Measurements from ENCODE around the gene ATG5. TPM values are rescaled to one million over a fixed set of nuclear protein-coding genes. Genes with fewer than 3 reads are reported as not detected.

The ATG5 gene
- polyA plus RNA-seq, 1 donor from 2014 or later, result 45.5 TPM

DNA sequence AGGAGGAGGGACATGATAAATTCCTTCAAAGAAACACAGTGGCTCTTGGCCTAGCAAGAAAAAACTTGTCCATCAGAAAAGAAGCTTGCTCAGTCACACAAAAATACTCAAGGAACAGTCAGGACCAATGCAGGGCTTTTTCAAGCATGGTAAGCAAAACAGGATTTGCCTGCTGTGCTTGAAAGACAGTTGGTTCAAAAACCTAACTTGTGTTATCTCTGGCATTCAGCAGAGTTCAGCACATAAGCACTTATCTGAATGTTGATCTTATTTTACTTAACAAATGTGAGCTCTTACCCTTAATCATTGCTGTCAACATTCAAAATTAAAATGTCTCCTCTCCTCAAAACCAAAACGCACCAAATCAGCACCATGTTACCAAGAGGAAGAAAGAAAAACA lies 38.3 kb downstream of the ATG5 start:
- Histone ChIP-seq H3K79me2 (replicated peaks; ENCODE audit: insufficient read depth, low read length) (no peaks in the 10 kb centered on the region), H3K27ac (ENCODE audit: low read length) (no peak overlapping the region)

DNA sequence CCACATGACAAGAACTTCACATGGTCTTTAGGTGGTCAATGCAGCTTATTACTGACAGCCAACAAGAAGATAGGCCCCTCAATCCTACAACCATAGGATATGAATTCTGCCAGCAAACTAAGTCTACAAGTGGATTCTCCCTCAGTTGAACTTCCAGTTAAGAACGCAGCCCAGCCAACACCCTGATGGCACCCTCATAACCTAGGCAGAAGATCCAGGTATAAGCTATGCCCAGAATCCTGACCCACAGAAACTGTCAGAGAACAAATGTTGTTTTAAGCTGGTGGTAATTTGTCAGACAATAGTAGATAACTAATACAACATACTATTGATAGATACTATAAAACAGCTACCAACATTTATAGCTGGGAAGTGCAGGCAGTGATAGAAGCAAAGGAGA lies 38.8 kb downstream of the ATG5 start:
- H3K27ac ChIP-seq (ENCODE audit: low read length), result no peak overlapping the region
- H3K27me3 ChIP-seq (ENCODE audit: insufficient read depth, low read depth, low read length), result no peaks in the 10 kb centered on the region
- H3K9me2 ChIP-seq (ENCODE audit: insufficient read depth, low read length), result no peaks in the 10 kb centered on the region
- no peak overlapping the region for H3K4me3 ChIP-seq (ENCODE audit: low read length)
- TF ChIP-seq RAD21 (conservative IDR thresholded peaks at IDR 0.05) (no peak), SMC3 (conservative IDR thresholded peaks at IDR 0.05; ENCODE audit: poor library complexity) (no peak), MXI1 (conservative IDR thresholded peaks at IDR 0.05; ENCODE audit: poor library complexity, severe bottlenecking) (no peak), EZH2 (IDR thresholded peaks at IDR 0.05; ENCODE audit: borderline replicate concordance, insufficient read depth, low read length, poor library complexity, severe bottlenecking) (no peak)
- H3K9ac ChIP-seq (ENCODE audit: low read length), result no peak overlapping the region
- peaks cover 5% of the 10 kb centered on the region for H3K36me3 ChIP-seq (ENCODE audit: insufficient read depth, low read length)
- H3K79me2 ChIP-seq (replicated peaks; ENCODE audit: insufficient read depth, low read length), result no peaks in the 10 kb centered on the region
- H3F3A ChIP-seq (ENCODE audit: insufficient read depth, low read length, poor library complexity, severe bottlenecking), result no peaks in the 10 kb centered on the region
- no peak overlapping the region for H2AFZ ChIP-seq (ENCODE audit: low read depth, low read length)
- no peaks in the 10 kb centered on the region for H3K9me3 ChIP-seq (ENCODE audit: low read length)
- no peaks in the 10 kb centered on the region for H4K20me1 ChIP-seq (ENCODE audit: insufficient read depth)
- no peak overlapping the region for H3K4me2 ChIP-seq (ENCODE audit: low read length)

More for the DNA sequence above, 38.3 kb downstream of the ATG5 start:
- Histone ChIP-seq H4K20me1 (ENCODE audit: insufficient read depth) (no peaks in the 10 kb centered on the region), H3K27me3 (ENCODE audit: insufficient read depth, low read depth, low read length) (no peaks in the 10 kb centered on the region), H3K9me3 (ENCODE audit: low read length) (no peaks in the 10 kb centered on the region), H3K4me2 (ENCODE audit: low read length) (no peak overlapping the region), H3K9me2 (ENCODE audit: insufficient read depth, low read length) (no peaks in the 10 kb centered on the region), H3K4me3 (ENCODE audit: low read length) (no peak overlapping the region), H3K9ac (ENCODE audit: low read length) (no peak overlapping the region), H3F3A (ENCODE audit: insufficient read depth, low read length, poor library complexity, severe bottlenecking) (no peaks in the 10 kb centered on the region), H2AFZ (ENCODE audit: low read depth, low read length) (no peak overlapping the region), H3K36me3 (ENCODE audit: insufficient read depth, low read length) (peaks cover 10% of the 10 kb centered on the region)
- TF ChIP-seq, protein P1, sequence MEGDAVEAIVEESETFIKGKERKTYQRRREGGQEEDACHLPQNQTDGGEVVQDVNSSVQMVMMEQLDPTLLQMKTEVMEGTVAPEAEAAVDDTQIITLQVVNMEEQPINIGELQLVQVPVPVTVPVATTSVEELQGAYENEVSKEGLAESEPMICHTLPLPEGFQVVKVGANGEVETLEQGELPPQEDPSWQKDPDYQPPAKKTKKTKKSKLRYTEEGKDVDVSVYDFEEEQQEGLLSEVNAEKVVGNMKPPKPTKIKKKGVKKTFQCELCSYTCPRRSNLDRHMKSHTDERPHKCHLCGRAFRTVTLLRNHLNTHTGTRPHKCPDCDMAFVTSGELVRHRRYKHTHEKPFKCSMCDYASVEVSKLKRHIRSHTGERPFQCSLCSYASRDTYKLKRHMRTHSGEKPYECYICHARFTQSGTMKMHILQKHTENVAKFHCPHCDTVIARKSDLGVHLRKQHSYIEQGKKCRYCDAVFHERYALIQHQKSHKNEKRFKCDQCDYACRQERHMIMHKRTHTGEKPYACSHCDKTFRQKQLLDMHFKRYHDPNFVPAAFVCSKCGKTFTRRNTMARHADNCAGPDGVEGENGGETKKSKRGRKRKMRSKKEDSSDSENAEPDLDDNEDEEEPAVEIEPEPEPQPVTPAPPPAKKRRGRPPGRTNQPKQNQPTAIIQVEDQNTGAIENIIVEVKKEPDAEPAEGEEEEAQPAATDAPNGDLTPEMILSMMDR (IDR thresholded peaks at IDR 0.05; ENCODE audit: poor library complexity, severe bottlenecking), result no peak
- no peak for TF ChIP-seq EP300 (conservative IDR thresholded peaks at IDR 0.05; ENCODE audit: poor library complexity, severe bottlenecking)
- TF ChIP-seq REST (IDR thresholded peaks at IDR 0.05; ENCODE audit: borderline replicate concordance), result no peak
- no peak for TF ChIP-seq POLR2AphosphoS5 (IDR thresholded peaks at IDR 0.05)
- no peak for TF ChIP-seq MXI1 (conservative IDR thresholded peaks at IDR 0.05; ENCODE audit: poor library complexity, severe bottlenecking)

DNA sequence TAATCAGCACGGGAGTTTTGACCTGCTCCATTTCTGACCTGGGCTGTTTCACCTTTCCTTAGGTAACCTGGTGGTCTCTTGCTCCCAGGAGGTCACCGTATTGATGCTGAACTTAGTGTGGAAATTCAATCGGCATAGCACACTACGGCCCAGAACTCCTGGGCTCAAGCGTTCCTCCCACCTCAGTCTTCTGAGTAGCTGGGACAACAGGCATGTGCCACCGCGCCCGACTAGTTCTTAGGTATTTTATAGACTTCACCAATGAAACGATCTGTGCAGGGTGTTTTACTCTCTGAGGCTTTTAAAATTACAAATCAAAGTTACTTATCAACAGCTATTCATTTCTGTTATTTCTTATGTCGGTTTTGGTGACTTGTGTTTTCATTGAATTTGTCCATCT lies 42.1 kb downstream of the ATG5 start:
- no peaks in the 10 kb centered on the region for H3K27me3 ChIP-seq (ENCODE audit: insufficient read depth, low read depth, low read length)
- H3K27ac ChIP-seq (ENCODE audit: low read length), result no peak overlapping the region
- H3K9ac ChIP-seq (ENCODE audit: low read length), result no peak overlapping the region
- H3F3A ChIP-seq (ENCODE audit: insufficient read depth, low read length, poor library complexity, severe bottlenecking), result no peaks in the 10 kb centered on the region
- H2AFZ ChIP-seq (ENCODE audit: low read depth, low read length), result no peak overlapping the region
- TF ChIP-seq, protein P1 (IDR thresholded peaks at IDR 0.05; ENCODE audit: poor library complexity, severe bottlenecking), result no peak
- no peak for TF ChIP-seq EP300 (conservative IDR thresholded peaks at IDR 0.05; ENCODE audit: poor library complexity, severe bottlenecking)
- TF ChIP-seq REST (IDR thresholded peaks at IDR 0.05; ENCODE audit: borderline replicate concordance), result no peak
- no peak for TF ChIP-seq RAD21 (conservative IDR thresholded peaks at IDR 0.05)
- TF ChIP-seq EZH2 (IDR thresholded peaks at IDR 0.05; ENCODE audit: borderline replicate concordance, insufficient read depth, low read length, poor library complexity, severe bottlenecking), result no peak
- TF ChIP-seq SMC3 (conservative IDR thresholded peaks at IDR 0.05; ENCODE audit: poor library complexity), result no peak
- TF ChIP-seq MXI1 (conservative IDR thresholded peaks at IDR 0.05; ENCODE audit: poor library complexity, severe bottlenecking), result no peak
- no peak for TF ChIP-seq POLR2AphosphoS5 (IDR thresholded peaks at IDR 0.05)
- no peak for TF ChIP-seq TAF1 (IDR thresholded peaks at IDR 0.05; ENCODE audit: low read depth)
- H3K4me3 ChIP-seq (ENCODE audit: low read length), result no peak overlapping the region
- no peak overlapping the region for H3K4me2 ChIP-seq (ENCODE audit: low read length)
- H3K36me3 ChIP-seq (ENCODE audit: insufficient read depth, low read length), result no peaks in the 10 kb centered on the region
- no peaks in the 10 kb centered on the region for H4K20me1 ChIP-seq (ENCODE audit: insufficient read depth)
- no peaks in the 10 kb centered on the region for H3K79me2 ChIP-seq (replicated peaks; ENCODE audit: insufficient read depth, low read length)
- no peaks in the 10 kb centered on the region for H3K9me3 ChIP-seq (ENCODE audit: low read length)
- H3K9me2 ChIP-seq (ENCODE audit: insufficient read depth, low read length), result no peaks in the 10 kb centered on the region

Data from neural cell (in vitro differentiated cells).